IgD-negative memory B cell (primary cell): ENCODE measurements around the gene MFSD11. TPM values are rescaled to one million over a fixed set of nuclear protein-coding genes. Genes with fewer than 3 reads are reported as not detected.
"Not testable (repeated sequence)": the region's sequence is repeated elsewhere in the genome, so short reads cannot be mapped to it uniquely, and the experiment has no call there.

Source experiments
- H3K27ac Mint-ChIP-seq, 3 donors: one replicate each; pipeline ENCODE4 v1.8.0; 2020 to 2022; ENCODE audit warnings: mild to moderate bottlenecking in 3 of 3, mixed read lengths in 3 of 3, moderate library complexity in 1 of 3
- H3K27me3 Mint-ChIP-seq: one replicate; pipeline ENCODE4 v1.8.0; 2021; ENCODE audit warnings: mixed read lengths
- H3K36me3 Mint-ChIP-seq: one replicate; pipeline ENCODE4 v1.8.0; 2020; ENCODE audit warnings: mild to moderate bottlenecking, mixed read lengths
- H3K4me1 Mint-ChIP-seq, 3 donors: one replicate each; pipeline ENCODE4 v1.8.0; 2020 to 2022; ENCODE audit warnings: mixed read lengths in 3 of 3, mild to moderate bottlenecking in 1 of 3
- H3K4me3 Mint-ChIP-seq, 4 donors: one replicate each; pipeline ENCODE4 v1.8.0; 2020 to 2022; ENCODE audit warnings: mild to moderate bottlenecking in 4 of 4, mixed read lengths in 4 of 4, moderate library complexity in 3 of 4
- H3K9me3 Mint-ChIP-seq, 3 donors: one replicate each; pipeline ENCODE4 v1.8.0; 2020 to 2021; ENCODE audit warnings: mixed read lengths in 3 of 3, mild to moderate bottlenecking in 1 of 3
- polyA plus RNA-seq: library from polyadenylated mRNA; unstranded; fragments of 300-500 nt; fragmentation: Illumina TruSeq; gene quantifications from one replicate; pipeline ENCODE4 v1.2.3, GENCODE V29; 2021

Gene MFSD11
- polyA plus RNA-seq, 1 donor from 2014 or later = 17.5 TPM

DNA sequence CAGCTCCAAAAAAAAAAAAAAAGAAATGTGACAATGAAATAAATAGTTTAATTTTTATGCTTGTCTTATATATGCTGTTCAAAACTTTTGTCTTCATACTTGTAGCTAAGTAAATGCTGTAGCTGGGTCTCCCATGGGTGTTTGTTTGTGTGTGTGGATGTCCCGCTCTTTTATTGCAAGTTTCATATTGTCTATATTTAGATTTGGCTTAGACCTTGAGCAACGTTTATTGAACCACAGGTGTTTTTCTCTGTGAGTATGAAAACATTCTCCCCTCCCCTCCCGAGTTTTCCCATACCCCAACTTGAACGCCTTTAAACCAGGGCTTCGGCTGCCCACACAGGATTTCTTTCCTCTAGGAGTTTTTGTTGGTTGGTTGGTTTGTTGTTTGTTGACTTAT lies 45.2 kb downstream of the MFSD11 start:
- Mint-ChIP-seq H3K4me1 (peaks cover 0 to 4% (median 1%) of the 10 kb centered on the region in 3 donors), H3K27ac (peak overlapping the region in 1 of 3 donors; percentile 53), H3K36me3 (peaks cover 4% of the 10 kb centered on the region), H3K4me3 (no peak overlapping the region), H3K27me3 (no peaks in the 10 kb centered on the region), H3K9me3 (no peaks in the 10 kb centered on the region)

DNA sequence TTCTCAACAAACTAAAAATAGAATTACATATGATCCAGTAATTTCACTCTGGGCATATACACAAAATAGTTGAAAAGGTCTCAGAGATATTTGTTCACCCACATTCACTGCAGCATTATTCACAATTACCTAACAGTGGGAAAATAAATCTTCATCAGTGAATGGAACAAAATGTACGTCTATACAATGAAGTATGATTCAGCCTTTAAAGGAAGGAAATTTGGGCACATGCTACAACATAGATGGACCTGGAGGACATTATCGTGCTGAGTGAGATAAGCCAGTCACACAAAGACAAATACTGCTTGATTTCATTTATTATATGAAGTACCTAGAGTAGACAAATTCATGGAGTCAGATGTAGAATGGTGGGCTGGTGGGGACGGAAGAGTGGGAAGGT lies 47.0 kb downstream of the MFSD11 start:
- H3K4me1 Mint-ChIP-seq = peaks cover 0 to 6% (median 1%) of the 10 kb centered on the region in 3 donors
- no peak overlapping the region for H3K27ac Mint-ChIP-seq
- H3K36me3 Mint-ChIP-seq = no peaks in the 10 kb centered on the region
- no peaks in the 10 kb centered on the region for H3K27me3 Mint-ChIP-seq
- no peak overlapping the region for H3K4me3 Mint-ChIP-seq
- H3K9me3 Mint-ChIP-seq = no peaks in the 10 kb centered on the region

DNA sequence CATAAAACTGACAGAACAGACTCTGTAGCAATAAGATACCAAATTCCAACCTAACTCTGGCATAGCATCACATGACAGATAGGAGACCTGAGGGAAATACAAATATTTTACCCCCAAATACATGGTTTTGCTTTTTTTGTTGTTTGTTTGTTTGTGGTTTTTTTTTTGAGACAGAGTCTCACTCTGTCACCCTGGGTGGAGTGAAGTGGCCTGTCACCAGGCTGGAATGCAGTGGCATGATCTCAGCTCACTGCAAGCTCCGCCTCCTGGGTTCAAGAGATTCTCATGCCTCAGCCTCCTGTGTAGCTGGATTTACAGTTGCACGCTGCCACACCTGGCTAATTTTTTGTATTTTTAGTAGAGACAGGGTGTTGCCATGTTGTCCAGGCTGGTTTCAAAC lies 49.9 kb downstream of the MFSD11 start:
- not testable (repeated sequence) for H3K27me3 Mint-ChIP-seq, H3K36me3 Mint-ChIP-seq, H3K4me3 Mint-ChIP-seq, H3K27ac Mint-ChIP-seq, H3K9me3 Mint-ChIP-seq
- H3K4me1 Mint-ChIP-seq = peaks cover 10 to 12% (median 12%) of the 10 kb centered on the region in 3 donors

DNA sequence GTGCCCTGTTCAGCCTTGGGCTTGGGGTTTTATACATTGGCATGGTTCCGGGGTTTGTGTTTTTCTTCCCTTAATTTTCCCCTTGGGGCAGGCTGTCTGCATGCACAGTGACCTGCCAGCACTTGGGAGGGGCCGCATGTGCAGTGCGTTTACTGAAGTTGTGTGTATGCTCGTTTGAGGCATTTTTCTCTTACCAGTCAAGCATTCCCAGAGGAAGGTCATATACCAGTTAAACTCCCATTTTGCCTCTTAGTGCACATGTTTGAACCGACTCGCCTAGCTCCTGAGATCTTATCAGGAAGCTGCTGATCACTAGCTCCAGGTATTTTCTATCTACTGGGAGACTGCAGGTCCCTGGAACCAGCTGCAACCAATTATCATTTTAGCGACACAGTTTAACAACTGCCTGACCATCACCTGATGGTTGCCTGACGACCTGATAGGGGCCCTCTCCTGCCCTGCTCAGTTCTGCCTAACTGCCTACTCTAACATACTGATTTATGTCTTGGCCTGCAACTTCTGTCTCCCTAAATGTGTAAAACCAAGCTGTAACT lies 51.4 kb downstream of the MFSD11 start:
- H3K36me3 Mint-ChIP-seq = peaks cover 3% of the 10 kb centered on the region
- H3K27ac Mint-ChIP-seq = peak overlapping the region in 1 of 3 donors; percentile 40
- H3K4me3 Mint-ChIP-seq = no peak overlapping the region
- no peaks in the 10 kb centered on the region for H3K27me3 Mint-ChIP-seq
- peaks cover 10 to 12% (median 11%) of the 10 kb centered on the region in 3 donors for H3K4me1 Mint-ChIP-seq
- H3K9me3 Mint-ChIP-seq = no peaks in the 10 kb centered on the region

DNA sequence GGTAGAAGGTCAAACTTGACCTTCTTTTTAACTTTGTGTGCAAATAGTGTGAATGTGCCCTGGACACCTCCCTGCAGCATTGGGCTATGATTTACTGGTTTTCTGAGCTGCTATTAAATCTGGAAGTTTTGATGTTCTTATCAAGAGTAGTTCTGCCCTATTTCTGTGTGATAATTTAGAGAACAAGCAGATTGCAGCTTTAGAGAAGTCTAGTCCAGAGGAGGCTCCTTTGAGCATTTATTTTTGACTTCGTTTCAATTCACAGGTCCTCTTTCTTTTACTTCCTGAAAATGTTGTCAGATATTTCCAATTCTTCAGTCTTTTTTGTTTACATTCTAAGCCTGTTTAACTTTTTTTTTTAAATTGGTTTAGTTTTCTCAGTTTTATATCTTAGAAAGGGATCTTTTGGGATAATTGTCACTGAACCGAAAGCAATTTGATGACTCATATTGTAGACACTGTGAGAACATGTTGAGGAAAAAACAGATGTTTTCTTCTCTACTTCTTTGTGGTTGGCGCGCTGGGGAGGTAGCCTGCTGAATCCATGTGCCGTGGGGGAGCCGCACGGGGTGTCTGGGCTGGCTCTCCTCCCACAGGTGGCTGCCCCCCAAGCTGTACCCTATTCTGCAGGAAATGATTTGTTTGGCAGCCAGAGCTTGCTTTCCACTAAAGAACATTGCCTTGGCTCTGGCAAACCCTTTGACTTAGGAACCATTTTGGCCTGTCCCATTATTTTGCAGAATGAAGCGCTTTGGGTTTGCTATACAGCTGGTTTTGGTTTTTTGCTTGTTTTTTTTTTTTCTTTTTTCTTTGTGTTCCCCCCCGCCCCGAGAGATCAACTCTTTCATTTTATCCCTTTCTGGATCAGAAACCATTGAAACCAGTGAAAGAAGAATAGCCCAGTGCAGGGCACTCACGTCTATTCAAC lies 53.4 kb downstream of the MFSD11 start:
- peaks cover 10 to 12% (median 11%) of the 10 kb centered on the region in 3 donors for H3K4me1 Mint-ChIP-seq
- no peaks in the 10 kb centered on the region for H3K9me3 Mint-ChIP-seq
- H3K27ac Mint-ChIP-seq = no peak overlapping the region
- H3K27me3 Mint-ChIP-seq = no peaks in the 10 kb centered on the region
- peaks cover 7% of the 10 kb centered on the region for H3K36me3 Mint-ChIP-seq
- peak overlapping the region in 2 of 4 donors; percentile 39 to 56 for H3K4me3 Mint-ChIP-seq

DNA sequence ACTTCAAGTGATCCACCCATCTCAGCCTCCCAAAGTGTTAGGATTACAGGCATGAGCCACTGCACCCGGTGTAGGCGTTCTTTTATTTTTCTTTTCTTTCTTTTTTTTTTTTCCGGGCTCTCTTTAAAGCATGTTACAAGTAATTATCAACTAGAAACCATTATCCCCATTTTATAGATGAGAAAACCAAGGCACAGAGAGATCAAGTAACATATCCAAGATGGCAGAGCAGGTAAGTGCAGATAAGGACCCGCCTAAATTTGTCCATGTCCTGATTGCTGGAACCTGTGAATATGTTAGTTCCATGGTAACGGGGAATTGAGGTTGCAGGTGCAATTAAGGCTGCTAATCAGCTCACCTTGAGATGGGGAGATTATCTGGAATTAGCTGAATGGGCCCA lies 54.4 kb downstream of the MFSD11 start:
- Mint-ChIP-seq H3K9me3 (no peaks in the 10 kb centered on the region), H3K27me3 (no peaks in the 10 kb centered on the region), H3K4me1 (peaks cover 10 to 12% (median 11%) of the 10 kb centered on the region in 3 donors), H3K4me3 (no peak overlapping the region), H3K27ac (no peak overlapping the region), H3K36me3 (peaks cover 7% of the 10 kb centered on the region)

DNA sequence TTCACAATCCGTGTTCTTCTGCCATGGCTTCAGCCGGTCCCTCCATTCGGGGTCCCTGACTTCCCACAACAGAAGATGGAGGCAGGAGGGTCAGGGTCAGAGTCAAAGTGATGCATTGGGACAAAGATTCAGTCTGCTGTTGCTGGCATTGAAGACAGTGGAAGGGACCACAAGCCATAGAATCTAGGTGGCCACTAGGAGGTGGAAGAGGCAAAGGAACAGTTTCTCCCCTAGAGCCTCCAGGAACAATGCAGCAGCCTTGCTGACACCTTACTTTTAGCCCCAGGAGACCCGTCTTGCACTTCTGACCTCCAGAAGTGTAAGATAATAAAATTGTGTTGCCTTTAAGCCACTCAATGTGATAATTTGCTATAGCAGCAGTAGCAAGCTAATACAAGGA lies 55.9 kb downstream of the MFSD11 start:
- H3K27ac Mint-ChIP-seq = peak overlapping the region in 1 of 3 donors; percentile 90
- H3K27me3 Mint-ChIP-seq = no peaks in the 10 kb centered on the region
- peaks cover 10% of the 10 kb centered on the region for H3K36me3 Mint-ChIP-seq
- no peaks in the 10 kb centered on the region for H3K9me3 Mint-ChIP-seq
- H3K4me1 Mint-ChIP-seq = peaks cover 10 to 12% (median 11%) of the 10 kb centered on the region in 3 donors
- H3K4me3 Mint-ChIP-seq = no peak overlapping the region

DNA sequence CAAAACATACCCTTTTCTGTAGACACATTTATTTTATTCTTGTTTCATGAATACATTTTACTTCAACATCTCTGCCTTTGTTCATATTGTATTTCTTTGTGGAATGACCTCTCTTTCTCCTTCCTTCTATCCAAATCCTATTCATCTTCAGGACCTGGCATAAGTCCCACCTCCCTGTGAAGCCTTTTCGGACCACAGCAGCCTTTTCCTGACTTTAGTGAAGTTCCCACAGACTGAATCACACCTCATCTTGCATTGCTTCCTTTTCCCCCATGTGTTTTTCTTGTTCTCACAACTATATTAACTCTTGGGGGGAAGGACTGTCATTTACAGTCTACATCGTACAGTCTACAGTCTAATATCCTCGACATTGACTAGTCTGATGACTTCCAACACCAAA lies 58.2 kb downstream of the MFSD11 start:
- Mint-ChIP-seq H3K4me1 (peaks cover 4 to 9% (median 9%) of the 10 kb centered on the region in 3 donors), H3K9me3 (no peaks in the 10 kb centered on the region), H3K36me3 (peaks cover 10% of the 10 kb centered on the region), H3K27ac (peak overlapping the region in 1 of 3 donors; percentile 60), H3K27me3 (peaks cover 1% of the 10 kb centered on the region), H3K4me3 (no peak overlapping the region)

DNA sequence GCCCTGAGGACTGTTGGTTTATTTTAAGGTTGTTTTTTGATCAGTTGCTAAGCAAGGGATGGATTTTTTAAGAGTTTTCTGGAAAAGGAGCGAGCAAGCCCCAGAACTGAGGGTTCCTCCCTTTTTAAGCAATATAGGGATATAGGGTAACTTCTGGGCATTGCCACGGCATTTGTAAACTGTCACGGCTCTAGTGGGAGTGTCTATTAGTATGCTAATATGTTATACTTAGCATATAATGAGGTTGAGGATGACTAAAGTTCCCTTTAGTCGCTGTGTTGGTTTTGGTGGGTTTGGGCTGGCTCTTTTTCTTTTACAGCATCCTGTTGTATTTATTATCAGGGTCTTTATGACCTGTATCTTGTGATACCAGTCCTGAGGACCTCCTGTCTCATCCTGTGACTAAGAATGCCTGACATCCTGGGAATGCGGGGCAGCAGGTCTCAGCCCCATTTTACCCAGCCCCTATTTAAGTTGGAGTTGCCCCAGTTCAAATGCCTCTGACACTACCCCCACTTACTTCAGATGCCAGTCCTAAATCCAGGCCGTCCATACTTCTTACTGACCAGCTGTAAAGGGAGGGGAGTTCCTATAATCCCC lies 59.4 kb downstream of the MFSD11 start:
- Mint-ChIP-seq H3K9me3 (no peaks in the 10 kb centered on the region), H3K4me1 (no peaks in the 10 kb centered on the region), H3K27ac (no peak overlapping the region), H3K27me3 (peaks cover 1% of the 10 kb centered on the region), H3K4me3 (no peak overlapping the region), H3K36me3 (peaks cover 10% of the 10 kb centered on the region)

DNA sequence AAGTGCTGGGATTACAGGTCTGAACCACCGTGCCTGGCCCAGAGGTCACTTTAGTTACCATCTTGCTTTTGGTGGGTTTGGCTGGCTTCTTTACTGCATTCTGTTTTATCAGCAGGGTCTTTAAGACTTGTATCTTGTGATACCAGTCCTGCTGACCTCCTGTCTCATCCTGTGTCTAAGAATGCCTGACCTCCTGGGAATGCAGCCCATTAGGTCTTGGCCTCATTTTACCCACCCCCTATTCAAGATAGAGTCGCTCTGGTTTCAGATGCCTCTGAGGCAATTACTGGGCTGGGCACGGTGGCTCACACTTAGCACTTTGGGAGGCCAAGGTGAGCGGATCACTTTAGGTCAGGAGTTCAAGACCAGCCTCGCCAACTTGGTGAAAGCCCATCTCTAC lies 63.8 kb downstream of the MFSD11 start:
- H3K36me3 Mint-ChIP-seq = peaks cover 8% of the 10 kb centered on the region
- H3K4me1 Mint-ChIP-seq = no peaks in the 10 kb centered on the region
- no peaks in the 10 kb centered on the region for H3K9me3 Mint-ChIP-seq
- peaks cover 1% of the 10 kb centered on the region for H3K27me3 Mint-ChIP-seq
- no peak overlapping the region for H3K4me3 Mint-ChIP-seq
- H3K27ac Mint-ChIP-seq = no peak overlapping the region

DNA sequence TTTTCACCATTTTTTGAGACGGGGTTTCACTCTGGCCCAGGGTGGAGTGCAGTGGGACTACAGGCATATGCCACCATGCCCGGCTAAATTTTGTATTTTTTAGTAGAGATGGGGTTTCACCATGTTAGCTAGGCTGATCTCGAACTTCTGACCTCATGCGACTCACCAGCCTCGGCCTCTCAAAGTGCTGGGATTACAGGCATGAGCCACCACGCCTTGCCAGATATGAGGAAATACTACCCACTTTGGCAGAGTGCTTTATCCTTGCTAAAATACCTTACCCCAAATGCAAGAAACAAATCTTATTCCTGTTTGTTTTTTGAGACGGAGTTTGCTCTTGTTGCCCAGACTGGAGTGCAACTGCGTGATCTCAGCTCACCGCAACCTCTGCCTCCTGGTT lies 67.4 kb downstream of the MFSD11 start:
- Mint-ChIP-seq H3K27ac (peak overlapping the region in 1 of 3 donors; percentile 57), H3K9me3 (no peaks in the 10 kb centered on the region), H3K36me3 (peaks cover 5% of the 10 kb centered on the region), H3K4me3 (no peak overlapping the region), H3K4me1 (no peaks in the 10 kb centered on the region), H3K27me3 (no peaks in the 10 kb centered on the region)

DNA sequence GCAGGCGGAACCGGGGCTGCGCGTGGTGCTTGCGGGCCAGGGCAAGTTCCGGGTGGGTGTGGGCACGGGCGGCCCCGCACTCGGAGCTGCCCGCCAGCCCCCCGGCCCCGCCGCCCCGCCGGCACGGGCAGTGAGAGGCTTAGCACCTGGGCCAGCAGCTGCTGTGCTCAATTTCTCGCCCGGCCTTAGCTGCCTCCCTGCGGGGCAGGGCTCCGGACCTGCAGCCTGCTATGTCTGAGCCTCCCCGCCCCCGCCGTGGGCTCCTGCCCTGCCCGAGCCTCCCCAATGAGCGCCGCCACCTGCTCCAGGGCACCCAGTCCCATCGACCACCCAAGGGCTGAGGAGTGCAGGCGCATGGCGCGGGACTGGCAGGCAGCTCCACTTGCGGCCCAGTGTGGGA lies 68.2 kb downstream of the MFSD11 start:
- H3K36me3 Mint-ChIP-seq, H3K9me3 Mint-ChIP-seq, H3K4me3 Mint-ChIP-seq, H3K4me1 Mint-ChIP-seq, H3K27me3 Mint-ChIP-seq, H3K27ac Mint-ChIP-seq: not testable (repeated sequence)

DNA sequence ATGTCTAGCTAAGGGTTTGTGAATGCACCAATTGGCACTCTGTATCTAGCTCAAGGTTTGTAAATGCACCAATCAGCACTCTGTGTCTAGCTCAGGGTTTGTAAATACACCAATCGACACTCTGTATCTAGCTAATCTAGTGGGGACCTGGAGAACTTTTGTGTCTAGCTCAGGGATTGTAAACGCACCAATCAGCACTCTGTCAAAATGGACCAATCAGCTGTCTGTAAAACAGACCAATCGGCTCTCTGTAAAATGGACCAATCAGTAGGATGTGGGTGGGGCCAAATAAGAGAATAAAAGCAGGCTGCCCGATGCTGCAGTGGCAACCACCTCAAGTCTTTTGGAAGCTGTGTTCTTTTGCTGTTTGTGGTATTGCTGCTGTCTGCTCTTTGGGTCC lies 68.8 kb downstream of the MFSD11 start:
- H3K4me1 Mint-ChIP-seq, H3K4me3 Mint-ChIP-seq: not testable (repeated sequence)

DNA sequence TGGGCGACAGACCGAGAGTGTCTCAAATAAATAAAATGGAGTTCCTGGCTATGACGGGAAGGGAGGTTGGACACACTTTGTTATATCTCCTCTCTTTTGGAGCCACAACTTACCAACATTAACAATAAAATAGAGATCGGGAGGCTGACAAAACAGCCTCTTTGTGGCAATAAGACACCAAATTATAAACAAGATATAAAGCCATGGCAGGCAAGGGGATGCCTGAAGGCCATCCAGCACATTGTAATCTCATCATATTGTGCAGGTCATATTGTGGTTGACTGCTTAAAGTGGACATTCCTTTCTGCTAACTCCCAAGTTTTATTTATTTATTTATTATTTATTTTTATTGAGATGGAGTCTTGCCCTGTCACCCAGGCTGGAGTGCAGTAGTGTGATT lies 70.4 kb downstream of the MFSD11 start:
- Mint-ChIP-seq H3K4me1 (no peaks in the 10 kb centered on the region), H3K27ac (no peak overlapping the region), H3K4me3 (no peak overlapping the region), H3K9me3 (no peaks in the 10 kb centered on the region), H3K36me3 (peaks cover 5% of the 10 kb centered on the region), H3K27me3 (peaks cover 4% of the 10 kb centered on the region)

More for the DNA sequence above, 68.8 kb downstream of the MFSD11 start:
- not testable (repeated sequence) for H3K27me3 Mint-ChIP-seq, H3K27ac Mint-ChIP-seq, H3K9me3 Mint-ChIP-seq, H3K36me3 Mint-ChIP-seq

DNA sequence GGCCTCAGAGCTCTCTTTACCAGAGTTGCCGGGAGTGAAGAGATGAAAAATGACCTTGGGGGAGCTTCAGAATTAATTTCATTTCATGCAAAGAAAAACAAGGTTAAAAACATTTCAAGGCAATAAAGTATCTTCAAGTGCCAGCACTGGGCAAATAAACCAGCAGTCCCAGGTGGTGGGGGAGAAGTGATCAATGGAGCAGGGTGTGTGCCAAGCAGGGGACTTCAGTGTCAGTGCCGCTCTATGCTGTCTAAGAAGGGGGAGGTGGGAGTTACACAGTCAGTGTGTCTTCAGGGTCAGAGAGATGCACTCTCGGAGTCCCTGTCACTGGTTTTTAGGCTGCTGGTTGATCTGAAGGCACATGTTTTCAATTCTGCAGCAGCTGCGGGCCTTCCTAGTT lies 73.0 kb downstream of the MFSD11 start:
- H3K4me1 Mint-ChIP-seq = no peaks in the 10 kb centered on the region
- H3K27me3 Mint-ChIP-seq = peaks cover 4% of the 10 kb centered on the region
- H3K4me3 Mint-ChIP-seq = no peak overlapping the region
- H3K27ac Mint-ChIP-seq = no peak overlapping the region
- no peaks in the 10 kb centered on the region for H3K9me3 Mint-ChIP-seq
- no peaks in the 10 kb centered on the region for H3K36me3 Mint-ChIP-seq
